ENCODE results near the gene UBE2C. TPM values are rescaled to one million over a fixed set of nuclear protein-coding genes. Genes with fewer than 3 reads are reported as not detected.

UBE2C gene
- total and polyA plus RNA-seq, 2 of the 8 experiments (the other 6 are each of a cell fraction or from before 2014, with no cell fraction given) = 243 to 326 TPM

DNA sequence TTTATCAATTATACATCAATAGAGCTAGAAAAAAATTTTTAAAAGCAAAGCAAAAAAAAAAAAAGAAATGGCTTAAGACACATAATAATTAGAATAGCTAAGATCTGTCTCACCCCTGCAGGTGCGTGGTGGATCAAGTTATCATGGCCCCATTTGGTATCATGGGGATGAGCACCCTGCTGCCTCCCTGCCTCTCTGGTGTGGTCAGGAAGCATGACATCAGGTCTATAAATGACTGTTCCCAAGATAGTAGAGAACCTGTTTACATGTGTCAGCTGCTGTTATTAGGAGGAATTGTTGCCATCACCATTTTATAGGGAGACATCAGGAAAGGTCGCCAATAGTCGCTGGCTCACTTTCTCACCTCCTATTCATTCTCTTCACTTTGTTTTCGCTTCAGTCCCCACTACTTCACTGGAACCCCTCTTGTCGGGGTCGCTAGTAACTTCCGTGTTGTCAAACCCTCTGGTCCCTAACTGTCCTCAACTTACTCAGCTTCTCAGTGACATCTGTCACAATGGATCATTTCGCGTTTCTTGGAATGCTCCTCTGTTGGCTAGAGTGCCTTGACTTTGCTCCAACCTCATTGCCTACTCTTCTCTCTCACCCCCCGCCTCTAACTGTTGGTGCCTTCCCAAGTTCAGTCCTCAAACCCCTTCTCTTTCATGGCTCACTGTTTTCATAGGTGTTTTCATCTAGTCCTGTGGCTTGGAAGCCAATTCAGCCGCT is 15.9 kb upstream of the UBE2C start:
- CTCF ChIA-PET (ENCODE audit: partially characterized antibody) = interaction anchor here (0.9 to 1.7 kb wide), 3 partner anchors 9 to 26 kb away, joined by 3 to 4 read pairs (median 3); no protein-coding TSS in a partner anchor
- Histone ChIP-seq H3K14ac (ENCODE audit: insufficient read length) (no peak overlapping the region), H4K5ac (ENCODE audit: insufficient read length, low read depth, low read length) (no peak overlapping the region), H3K4ac (replicated peaks; ENCODE audit: insufficient read length, low read depth, low read length) (no peak overlapping the region), H3K23ac (ENCODE audit: insufficient read length) (no peak overlapping the region), H3K4me2 (ENCODE audit: insufficient read depth in 1 of 2, low read depth in 2 of 2, low read length in 2 of 2) (no peak overlapping the region), H3K79me2 (ENCODE audit: control insufficient read depth in 1 of 2, insufficient read depth in 2 of 2, low read length in 2 of 2) (peaks cover 0 to 5% of the 10 kb centered on the region in 2 experiments; a peak in 1 of 4 replicates), H3K27ac (ENCODE audit: low read depth, low read length) (no peak overlapping the region), H2AK5ac (ENCODE audit: low read depth, low read length) (no peak overlapping the region), H2BK20ac (ENCODE audit: low read length) (no peak overlapping the region), H3K9me3 (ENCODE audit: insufficient read depth in 2 of 2, low read depth in 1 of 2, low read length in 1 of 2) (no peaks in the 10 kb centered on the region), H3K23me2 (ENCODE audit: low read depth, low read length) (peaks cover 4% of the 10 kb centered on the region; the same call in 1 of the 2 replicates), H3K9ac (replicated peaks in 1 of 4; ENCODE audit: extremely low read depth in 1 of 4, low read depth in 3 of 4, low read length in 3 of 4) (no peak overlapping the region), H3K4me3 (ENCODE audit: extremely low read depth in 1 of 4, insufficient read depth in 2 of 4, low read depth in 3 of 4, low read length in 4 of 4) (no peak overlapping the region), H3K79me1 (ENCODE audit: low read depth, low read length) (peaks cover 8% of the 10 kb centered on the region), H4K8ac (ENCODE audit: extremely low read depth, insufficient read depth, low read length) (no peak overlapping the region), H3K4me1 (replicated peaks in 1 of 4; ENCODE audit: control insufficient read depth in 3 of 4, insufficient read depth in 4 of 4, low read length in 3 of 4) (peaks cover 0 to 3% (median under 1%) of the 10 kb centered on the region in 4 experiments; a peak in 4 of 7 replicates), H2BK15ac (ENCODE audit: low read length) (no peak overlapping the region), H3K18ac (ENCODE audit: extremely low read depth, low read length) (no peak overlapping the region), H4K20me1 (replicated peaks in 1 of 2; ENCODE audit: control insufficient read depth in 1 of 2, insufficient read depth in 2 of 2, low read length in 2 of 2) (peaks cover 0 to 3% of the 10 kb centered on the region in 2 experiments), H2BK120ac (replicated peaks; ENCODE audit: low read depth, low read length) (no peak overlapping the region), H4K91ac (replicated peaks; ENCODE audit: insufficient read length, low read length) (no peak overlapping the region), H3K36me3 (ENCODE audit: control insufficient read depth in 2 of 4, insufficient read depth in 4 of 4, low read length in 3 of 4) (peaks cover 5 to 27% (median 14%) of the 10 kb centered on the region in 4 experiments; a peak in 7 of 8 replicates), H3K56ac (replicated peaks; ENCODE audit: insufficient read length, low read depth, low read length) (no peak overlapping the region), H2BK12ac (ENCODE audit: low read depth, low read length) (no peak overlapping the region), H3K27me3 (replicated peaks in 1 of 4; ENCODE audit: control insufficient read depth in 3 of 4, extremely low read depth in 1 of 4, insufficient read depth in 3 of 4, low read length in 3 of 4) (no peaks in the 10 kb centered on the region), H2BK5ac (ENCODE audit: low read depth, low read length) (no peak overlapping the region), H2AFZ (ENCODE audit: low read length) (no peak overlapping the region)
- WGBS, 2 experiments (ENCODE audit: extremely low coverage in 1 of 2, insufficient coverage in 1 of 2, insufficient read length in 1 of 2, insufficient replicate concordance in 2 of 2, low coverage in 1 of 2, low lambda C conversion rate in 2 of 2, missing lambda C conversion rate in 1 of 2) = 96% methylated on average over 11 of the region's 11 CpGs; no CpG with 5 or more reads in 1 of the 2 experiments
- TF ChIP-seq RAD21 (IDR thresholded peaks at IDR 0.05 in 1 of 2, conservative IDR thresholded peaks at IDR 0.05 in 1 of 2; ENCODE audit: low read depth in 2 of 2, low read length in 2 of 2) (no peak), CBX8 (IDR thresholded peaks at IDR 0.05; ENCODE audit: borderline replicate concordance, low read depth, low read length) (no peak), NRF1 (IDR thresholded peaks at IDR 0.05; ENCODE audit: low read depth, low read length) (no peak), GABPA (IDR thresholded peaks at IDR 0.05; ENCODE audit: borderline replicate concordance, insufficient read depth, low read length) (no peak), HDAC6 (IDR thresholded peaks at IDR 0.05; ENCODE audit: low read depth, low read length) (no peak)
- TF ChIP-seq, protein P1, sequence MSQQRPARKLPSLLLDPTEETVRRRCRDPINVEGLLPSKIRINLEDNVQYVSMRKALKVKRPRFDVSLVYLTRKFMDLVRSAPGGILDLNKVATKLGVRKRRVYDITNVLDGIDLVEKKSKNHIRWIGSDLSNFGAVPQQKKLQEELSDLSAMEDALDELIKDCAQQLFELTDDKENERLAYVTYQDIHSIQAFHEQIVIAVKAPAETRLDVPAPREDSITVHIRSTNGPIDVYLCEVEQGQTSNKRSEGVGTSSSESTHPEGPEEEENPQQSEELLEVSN (IDR thresholded peaks at IDR 0.05) = no peak
- no peak for FAIRE-seq
- DNase-seq (ENCODE audit: low read depth in 1 of 2, low spot score in 2 of 2) = no peak
- POLR2A ChIA-PET (ENCODE audit: partially characterized antibody) = interaction anchor here (0.7 to 1.7 kb wide), 2 partner anchors 10 to 23 kb away, joined by 3 to 4 read pairs; no protein-coding TSS in a partner anchor

Measured in H1 (cell line).